ENCODE results near the gene NOTUM.
"Not testable (repeated sequence)": the region's sequence is repeated elsewhere in the genome, so short reads cannot be mapped to it uniquely, and the experiment has no call there.

The NOTUM gene

GRCh38 chr17:81956607-81957589 is 4.1 kb downstream of the NOTUM start:
- no peak for DNase-seq

GRCh38 chr17:81955756-81956544 is 5.0 kb downstream of the NOTUM start:
- DNase-seq, result no peak

- no peak for DNase-seq
Measured at GRCh38 chr17:81955058-81955681, 5.8 kb downstream of the NOTUM start.

- DNase-seq, result no peak
Measured at GRCh38 chr17:81954131-81955057, 6.6 kb downstream of the NOTUM start.

GRCh38 chr17:81953443-81953842 is 7.5 kb downstream of the NOTUM start:
- not testable (repeated sequence) for DNase-seq

- DNase-seq, result no peak
Measured at GRCh38 chr17:81952792-81953228, 8.2 kb downstream of the NOTUM start.

GRCh38 chr17:81951785-81952684 is 9.0 kb downstream of the NOTUM start:
- no peak for DNase-seq

GRCh38 chr17:81950501-81950900 is 10.5 kb downstream of the NOTUM start:
- DNase-seq, result no peak

- DNase-seq, result no peak
Measured at GRCh38 chr17:81948635-81949378, 12.2 kb downstream of the NOTUM start.

GRCh38 chr17:81947189-81947588 is 13.8 kb downstream of the NOTUM start, which contains the start of gene MYADML2:
TSS of gene MYADML2 (minus strand) at chr17:81947233. CDS start at chr17:81941741, 5,492 bp downstream.
- no peak for DNase-seq

- DNase-seq, result no peak
Measured at GRCh38 chr17:81944858-81945257, 16.1 kb downstream of the NOTUM start.

- no peak for DNase-seq
Measured at GRCh38 chr17:81942167-81942553, 18.8 kb downstream of the NOTUM start.

GRCh38 chr17:81941484-81942166 is 19.4 kb downstream of the NOTUM start:
- DNase-seq, result no peak

- no peak for DNase-seq
Measured at GRCh38 chr17:81940538-81941483, 20.2 kb downstream of the NOTUM start.

GRCh38 chr17:81939881-81940385 is 21.1 kb downstream of the NOTUM start:
- DNase-seq, result no peak

- no peak for DNase-seq
Measured at GRCh38 chr17:81939218-81939617, 21.8 kb downstream of the NOTUM start.

GRCh38 chr17:81935709-81936084 is 25.3 kb downstream of the NOTUM start:
- no peak for DNase-seq

Measured in COR-L47 (cell line).